HG02943 (cell line): Measurements from ENCODE around the gene ALDH5A1.

Experiments
- ATAC-seq: cut with Tn5 transposase; IDR thresholded peaks from one replicate; pipeline ENCODE4 v1.9.1; 2021; ENCODE audit warnings: mild to moderate bottlenecking, low read depth, moderate library complexity; ENCODE audit not compliant: unreplicated experiment

ALDH5A1 gene

DNA sequence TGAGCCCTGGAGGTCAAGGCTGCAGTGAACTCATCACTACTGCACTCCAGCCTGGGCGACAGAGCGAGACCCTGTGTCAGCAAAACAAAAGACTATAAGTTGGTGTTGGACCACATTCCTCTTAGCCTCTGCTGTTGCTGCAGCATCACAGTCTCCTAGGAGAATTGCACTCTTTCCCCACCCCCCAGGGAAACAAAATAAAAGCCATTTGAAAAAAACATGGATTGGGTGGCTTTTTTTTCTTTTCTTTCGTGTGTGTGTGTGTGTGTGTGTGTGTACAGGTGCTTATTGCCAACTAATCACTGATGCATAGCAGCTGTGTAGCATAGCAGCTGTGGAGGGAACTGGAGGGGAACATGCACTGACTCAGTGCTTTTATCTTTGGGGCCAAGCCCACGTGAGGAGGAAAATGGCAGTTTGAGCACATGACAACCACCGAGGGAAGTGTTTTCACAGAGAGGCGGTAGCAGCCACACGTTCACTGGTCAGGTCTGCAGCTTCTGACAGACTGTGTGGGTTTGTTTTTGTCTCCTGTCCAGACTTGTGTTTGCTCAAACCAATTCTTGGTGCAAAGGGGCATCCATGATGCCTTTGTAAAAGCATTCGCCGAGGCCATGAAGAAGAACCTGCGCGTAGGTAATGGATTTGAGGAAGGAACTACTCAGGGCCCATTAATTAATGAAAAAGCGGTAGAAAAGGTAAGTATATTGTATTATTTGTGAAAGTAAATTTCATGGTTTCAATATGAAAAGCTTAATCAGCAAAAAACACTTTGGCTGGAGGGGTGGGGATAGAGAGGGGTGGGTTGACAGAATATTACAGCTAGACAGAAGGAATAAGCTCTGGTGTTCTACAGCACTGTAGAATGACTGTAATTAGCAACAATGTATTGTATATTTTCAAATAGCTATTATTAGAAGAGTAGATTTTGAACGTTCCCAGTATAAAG lies 27.7 kb downstream of the ALDH5A1 start:
- no peak for ATAC-seq

DNA sequence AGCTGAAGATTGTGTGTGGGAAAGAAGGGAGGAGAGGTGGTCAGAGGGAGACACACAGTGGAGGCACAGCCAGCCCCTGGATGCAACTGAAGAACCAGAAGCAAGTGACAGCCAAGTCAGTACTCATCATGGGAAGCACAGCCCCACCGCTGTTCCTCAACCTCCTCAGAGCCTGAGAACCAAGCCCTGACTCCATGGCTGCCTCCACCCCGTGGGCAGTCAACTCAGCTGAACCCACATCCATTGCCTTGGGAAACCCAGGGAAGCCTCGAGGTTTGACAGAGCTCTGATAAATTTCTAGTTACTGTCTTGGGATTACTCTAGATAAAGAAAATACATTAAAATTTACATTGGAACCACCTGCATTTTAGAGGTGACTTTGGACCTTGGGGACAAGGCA lies 29.6 kb downstream of the ALDH5A1 start:
- ATAC-seq, result no peak

DNA sequence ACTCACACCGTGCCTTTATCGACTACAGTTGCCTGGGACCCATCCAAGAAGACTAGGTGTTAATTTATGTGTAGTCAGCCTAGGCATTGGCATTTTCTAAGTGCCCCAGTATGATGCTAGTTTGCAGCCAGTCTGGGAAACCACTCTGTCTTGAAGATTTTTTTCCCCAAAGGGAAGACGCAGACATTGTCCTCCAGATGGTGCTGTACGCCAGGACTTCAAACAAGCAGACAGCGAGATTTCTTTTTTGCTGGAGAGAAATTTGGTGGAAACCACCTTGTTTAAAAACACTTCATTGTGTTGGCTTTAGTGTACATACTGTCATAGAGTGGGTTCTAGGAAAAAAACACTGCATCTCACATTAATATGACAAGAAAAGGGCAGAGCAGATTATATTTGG lies 30.0 kb downstream of the ALDH5A1 start:
- ATAC-seq, result no peak

DNA sequence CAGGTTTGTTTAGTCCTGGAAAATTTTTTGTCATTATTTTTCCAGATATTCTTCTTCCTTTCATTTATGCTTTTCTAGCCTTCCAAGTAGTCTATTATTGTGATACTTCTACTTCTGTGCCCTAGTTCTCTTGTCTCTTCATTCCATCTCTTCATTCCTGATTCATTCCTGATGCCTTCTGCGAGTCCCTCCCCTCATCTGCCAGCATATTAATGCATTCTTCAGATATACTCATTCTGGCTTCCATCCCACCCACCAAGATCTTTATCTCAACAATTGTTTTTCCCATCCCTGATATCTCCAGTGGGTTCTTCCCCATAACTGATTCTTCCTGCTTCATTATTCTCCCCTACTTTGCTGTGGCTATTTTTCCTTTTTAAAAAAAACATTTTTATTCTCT lies 35.2 kb downstream of the ALDH5A1 start:
- ATAC-seq, result no peak

DNA sequence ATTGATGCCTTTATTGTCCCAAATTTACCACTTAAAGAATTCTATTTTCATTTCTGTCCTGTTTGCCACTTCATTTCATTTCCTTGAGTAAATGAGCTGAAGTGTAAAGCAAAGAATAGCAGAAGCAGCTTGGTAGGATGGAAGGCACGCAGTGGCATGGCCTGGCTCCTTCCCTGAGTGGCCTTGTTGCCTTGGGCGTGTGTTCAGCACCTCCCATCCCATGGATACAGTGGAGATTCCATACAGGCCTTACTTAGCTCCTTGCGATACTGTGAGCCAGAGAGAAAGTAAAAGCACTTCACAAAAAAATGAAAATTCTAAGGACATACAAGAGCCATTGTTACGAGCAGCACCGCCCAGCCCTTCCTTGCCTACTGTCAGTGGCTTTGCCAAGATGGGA lies 39.6 kb downstream of the ALDH5A1 start:
- ATAC-seq, result no peak

DNA sequence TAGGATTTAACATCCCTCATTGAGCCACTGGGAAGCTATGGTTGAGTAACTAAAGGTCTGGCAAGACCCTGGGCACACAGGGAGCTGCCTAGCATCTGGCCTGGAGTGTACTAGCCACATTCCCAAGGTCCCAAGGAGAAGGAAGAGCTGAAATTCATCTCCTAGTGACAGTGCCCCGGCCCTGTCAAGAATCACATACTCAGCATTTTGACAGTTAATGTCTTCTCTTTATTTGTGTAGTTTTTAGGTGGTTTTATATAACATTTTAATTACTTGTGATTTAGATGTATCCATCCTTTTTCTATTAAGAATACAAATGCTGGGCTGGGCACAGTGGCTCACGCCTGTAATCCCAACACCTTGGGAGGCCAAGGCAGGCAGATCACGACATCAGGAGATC lies 40.4 kb downstream of the ALDH5A1 start:
- ATAC-seq, result no peak

DNA sequence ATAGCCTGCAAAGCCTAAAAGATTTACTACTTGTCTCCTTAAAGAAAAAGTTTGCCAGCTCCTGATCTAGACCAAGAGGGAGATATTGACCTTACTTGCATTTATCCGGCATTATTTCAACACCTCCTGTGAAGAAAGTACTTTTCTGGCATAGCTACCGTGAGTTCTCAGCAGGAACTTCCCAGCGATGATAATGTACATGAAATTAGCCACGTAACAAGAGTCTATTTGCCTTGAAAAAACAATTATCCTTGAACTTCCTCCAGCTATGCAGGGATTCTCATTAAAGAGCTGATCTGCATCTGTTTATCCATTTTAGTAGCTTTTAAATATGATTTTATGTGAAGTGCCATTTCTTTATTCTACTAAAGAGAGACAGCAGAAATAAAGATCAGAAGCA lies 41.7 kb downstream of the ALDH5A1 start:
- no peak for ATAC-seq

DNA sequence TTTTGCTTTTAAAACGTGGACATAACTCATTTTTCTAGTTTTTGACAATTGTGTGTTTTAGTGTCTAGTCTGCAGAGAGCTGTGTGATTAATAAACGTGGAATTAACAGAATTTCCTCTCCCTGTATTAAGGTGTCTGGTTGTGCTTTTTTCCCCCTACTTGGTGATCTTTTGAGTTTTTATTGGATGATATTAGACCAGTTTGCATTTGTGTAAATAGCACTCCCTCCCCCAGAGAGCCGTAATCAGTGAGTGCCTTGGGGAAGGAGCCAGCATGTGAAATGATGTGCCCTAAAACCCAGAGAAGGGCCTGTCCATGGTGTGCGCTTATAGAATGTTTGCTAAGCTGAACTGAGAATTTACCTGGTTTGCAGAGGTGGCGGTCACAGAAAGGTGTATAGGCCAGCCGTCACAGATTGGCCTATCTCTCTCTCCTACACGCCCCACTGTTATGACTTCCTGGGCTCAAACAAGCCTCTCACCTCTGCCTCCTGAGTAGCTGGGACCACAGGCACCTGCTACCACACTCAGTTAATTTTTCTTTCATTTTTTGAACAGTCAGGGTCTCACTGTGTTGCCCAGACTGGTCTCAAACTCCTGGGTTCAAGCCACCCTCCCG lies 42.4 kb downstream of the ALDH5A1 start:
- no peak for ATAC-seq

DNA sequence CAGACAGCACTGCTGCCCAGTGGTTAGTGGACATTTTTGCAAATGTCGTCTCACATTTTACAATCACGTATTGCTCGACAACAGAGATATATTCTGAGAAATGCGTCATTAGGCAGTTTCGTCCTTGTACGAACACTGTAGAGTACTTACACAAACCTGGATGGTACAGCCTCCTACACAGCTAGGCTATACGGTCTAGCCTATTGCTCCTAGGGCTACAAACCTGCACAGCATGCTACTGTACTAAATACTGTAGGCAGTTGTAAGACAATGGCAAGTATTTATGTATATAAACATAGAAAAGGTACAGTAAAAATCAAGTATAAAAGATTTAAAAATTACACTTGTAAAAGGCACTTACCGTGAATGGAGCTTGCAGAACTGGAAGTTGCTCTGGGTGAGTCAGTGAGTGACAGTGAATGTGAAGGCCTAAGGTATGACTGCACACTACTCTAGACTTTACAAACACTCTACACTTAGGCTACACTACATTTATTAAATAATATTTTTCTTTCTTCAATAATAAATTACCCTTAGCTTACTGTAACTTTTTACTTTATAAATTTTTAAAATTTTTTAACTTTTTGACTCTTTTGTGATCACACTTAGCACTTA lies 43.1 kb downstream of the ALDH5A1 start:
- ATAC-seq, result no peak

DNA sequence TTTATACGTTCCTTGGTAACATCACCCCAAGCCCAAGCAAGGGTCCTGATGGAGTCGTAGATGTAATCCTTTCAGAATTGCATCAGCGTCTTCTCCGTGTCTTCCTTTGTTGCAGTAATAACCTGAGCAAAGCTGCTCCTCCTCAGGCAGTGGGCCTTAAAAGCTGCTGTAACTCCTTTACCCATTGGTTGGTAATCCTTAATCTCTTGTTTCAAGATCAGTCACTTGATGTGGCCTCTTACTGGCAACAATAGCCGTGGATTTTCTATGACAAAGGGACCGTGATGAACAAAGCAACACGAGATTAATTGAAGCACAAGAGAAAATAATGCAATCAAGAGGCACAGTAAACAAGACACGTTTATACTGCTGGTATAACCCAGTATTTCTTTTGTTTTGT lies 44.6 kb downstream of the ALDH5A1 start:
- no peak for ATAC-seq

DNA sequence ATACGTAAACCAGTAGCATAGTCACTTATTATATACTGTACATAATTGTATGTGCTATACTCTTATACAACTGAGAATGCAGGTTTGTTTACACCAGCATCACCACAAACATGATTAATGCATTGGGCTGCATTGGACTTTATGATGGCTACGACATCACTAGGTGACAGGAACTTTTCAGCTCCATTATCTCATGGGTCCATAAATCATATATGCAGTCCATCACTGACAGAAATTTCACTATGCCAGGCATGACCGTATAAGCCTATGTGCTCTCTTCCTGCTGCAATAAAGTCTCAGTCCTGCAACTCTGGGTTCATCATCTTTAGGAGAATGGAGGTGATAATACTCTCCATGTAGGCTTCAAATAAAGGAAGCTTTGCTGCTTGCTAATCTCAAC lies 45.4 kb downstream of the ALDH5A1 start:
- ATAC-seq, result no peak

DNA sequence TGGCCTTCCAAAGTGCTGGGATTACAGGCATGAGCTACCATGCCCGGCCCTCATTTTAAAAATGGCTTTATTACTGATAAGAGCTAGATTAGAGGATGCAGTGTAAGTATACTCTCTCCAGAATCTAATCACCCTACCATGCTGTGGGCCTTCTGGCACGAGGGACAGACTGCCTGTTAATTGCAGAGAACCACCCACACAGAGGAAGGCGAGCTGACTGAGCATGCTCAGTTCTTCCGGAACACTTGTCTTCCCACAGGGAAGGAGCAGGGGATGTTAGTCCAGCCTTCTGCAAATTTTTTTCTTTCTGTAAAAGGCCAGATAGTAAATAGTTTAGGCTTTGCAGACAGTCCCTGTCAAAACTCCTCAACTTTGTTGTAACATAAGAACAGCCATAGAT lies 48.9 kb downstream of the ALDH5A1 start:
- ATAC-seq, result no peak

DNA sequence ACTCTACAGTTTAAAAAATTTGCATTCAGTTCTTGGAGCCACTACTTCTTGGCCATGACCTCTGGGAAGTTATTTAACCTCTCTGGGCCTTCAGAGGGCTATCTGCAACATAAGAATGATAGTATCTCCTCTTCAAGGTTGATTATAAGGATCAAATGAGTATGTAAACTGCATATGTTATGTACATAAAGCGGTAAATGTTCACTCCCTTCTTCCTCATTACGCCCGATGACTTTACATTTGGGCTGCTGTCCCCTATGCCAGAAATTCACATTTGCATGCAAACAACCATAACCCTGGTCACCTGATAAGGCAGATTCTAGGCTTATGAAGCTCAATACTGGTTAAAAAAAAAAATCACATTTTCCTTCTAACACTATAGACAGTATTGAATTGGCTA lies 50.4 kb downstream of the ALDH5A1 start:
- ATAC-seq, result no peak

DNA sequence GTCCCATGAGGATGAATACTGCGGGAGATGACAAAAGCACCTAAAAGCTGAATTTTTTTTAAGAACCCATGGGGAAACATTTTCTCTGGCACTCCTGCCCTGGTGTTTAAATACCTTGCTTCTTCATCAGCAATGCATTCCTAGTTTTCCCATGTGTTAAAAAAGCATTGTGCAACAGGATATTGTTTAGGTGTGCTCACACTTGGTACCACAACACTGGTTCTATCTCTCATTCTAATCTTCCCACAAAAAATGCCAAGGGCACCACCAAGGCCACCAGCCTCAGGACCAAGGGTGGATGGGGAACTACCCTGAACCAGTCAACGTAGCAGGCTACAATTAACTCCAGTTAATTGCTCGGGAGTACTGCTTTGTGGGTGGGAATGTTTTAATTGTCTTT lies 50.9 kb downstream of the ALDH5A1 start:
- ATAC-seq, result no peak

DNA sequence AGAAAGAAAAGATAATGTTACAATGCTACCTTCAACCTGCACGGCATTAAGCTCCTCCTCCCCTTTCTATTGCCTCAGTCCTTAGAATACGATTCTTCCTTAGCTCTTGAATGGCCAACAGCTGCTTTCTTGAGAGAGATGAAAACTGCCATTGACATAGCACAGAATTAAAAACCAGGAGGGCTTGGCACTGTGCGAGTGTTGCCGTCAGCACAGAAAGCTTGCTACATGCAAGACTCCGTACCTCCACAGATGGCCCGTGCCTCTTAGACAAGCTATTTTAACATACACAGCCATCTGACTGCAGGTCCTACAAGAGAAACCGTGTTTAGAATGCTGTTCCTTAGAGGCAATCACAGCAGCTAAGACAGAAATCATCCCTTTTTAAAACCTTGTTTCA lies 51.7 kb downstream of the ALDH5A1 start:
- ATAC-seq, result no peak

DNA sequence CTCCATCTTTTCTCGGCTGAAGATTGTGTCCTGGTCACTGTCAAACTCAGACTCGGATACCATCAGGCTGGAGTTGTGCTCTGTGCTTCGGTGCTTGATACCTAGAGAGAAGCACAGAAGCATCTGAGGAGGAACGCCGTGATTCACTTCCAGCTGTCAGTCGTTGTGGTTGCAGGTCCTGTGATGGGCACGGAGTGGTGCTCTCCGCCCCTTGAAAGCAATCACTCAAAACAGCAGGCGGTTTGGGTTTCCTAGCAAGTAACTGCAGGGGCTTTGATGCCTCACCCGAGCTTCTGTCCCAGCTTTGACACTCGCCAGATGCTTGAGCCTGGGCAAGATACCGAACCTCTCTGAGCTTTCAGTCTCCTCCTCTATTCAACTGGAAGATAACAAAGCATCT lies 52.5 kb downstream of the ALDH5A1 start:
- no peak for ATAC-seq

DNA sequence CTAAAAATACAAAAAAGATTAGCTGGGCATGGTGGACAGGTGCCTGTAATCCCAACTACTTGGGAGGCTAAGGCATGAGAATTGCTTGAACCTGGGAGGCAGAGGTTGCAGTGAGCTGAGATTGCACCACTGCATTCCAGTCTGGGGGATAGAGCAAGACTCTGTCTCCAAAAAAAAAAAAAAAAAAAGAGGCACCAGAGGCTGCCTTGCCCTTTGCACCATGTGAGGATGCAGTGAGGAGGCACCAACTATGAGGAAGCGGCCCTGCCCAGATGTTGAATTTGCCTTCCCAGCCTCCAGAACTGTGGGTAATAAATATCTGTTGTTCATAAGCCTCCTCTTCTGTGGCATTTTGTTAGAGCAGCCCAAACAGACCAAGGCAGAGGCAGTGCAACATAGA lies 54.4 kb downstream of the ALDH5A1 start:
- ATAC-seq, result no peak

DNA sequence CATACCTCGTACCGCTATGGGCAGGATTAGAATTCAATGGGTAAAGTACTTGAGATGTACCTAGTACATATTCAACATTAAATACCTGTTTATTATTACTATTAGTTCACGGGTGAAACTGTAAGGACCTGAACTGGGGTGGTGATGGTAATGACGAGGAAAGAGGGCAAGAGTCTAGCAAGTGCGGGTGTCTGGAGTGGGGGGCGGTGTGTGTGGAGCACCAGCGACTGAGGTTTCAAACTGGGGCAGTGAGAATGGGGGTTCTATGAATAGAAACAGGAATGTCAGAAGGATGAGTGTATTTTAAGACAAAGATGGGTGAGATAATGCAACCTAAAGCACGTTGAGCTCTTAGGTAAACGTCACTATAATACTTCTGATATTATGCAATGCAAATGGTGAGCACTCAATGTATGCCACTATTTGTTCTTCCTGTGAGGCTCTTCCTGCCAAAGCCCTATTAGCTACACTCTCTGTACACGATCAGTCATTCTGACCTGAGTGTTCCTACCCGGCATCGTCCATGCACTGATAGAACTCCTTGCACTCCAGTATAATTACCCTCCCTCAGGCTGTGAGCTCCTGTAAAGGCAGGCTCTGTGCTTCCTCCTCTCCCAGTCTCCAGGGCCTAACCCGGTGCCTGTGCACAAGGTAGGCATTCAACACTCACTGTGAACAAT lies 55.0 kb downstream of the ALDH5A1 start:
- no peak for ATAC-seq

DNA sequence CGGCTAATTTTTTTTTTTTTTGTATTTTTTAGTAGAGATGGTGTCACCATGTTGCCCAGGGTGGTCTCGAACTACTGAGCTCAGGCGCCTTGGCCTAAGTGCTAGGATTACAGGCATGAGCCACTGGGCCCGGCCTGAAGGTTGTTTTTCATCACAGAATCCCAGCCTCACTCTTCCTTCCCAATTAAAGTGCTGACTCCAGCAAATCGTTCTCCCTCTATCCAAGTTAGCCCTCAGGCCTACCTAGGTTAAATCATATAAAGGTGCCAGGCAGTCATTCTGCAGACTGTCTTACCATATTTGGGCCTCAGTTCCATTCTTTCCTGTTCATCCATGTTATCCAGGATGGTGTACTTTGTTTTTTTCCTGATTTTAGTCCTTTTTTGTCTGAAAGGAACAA lies 56.4 kb downstream of the ALDH5A1 start:
- no peak for ATAC-seq

DNA sequence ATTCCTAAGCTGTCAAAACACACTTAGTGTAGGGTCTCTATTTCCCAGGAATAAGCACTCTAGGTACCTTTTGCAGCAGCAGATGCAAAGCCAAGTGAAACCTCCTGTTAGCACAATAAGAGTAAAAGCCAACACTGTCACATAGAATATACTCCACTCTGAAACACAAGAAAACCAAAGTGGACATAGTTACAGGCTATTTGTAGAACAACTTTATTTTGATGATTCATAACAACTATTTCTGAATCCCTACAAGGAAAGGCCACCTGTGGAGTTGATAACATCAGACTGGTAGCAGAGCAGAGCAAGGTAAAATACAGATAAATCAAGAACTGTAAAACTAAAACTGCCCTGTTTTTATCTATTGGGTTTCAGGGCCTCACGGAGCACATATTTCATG lies 59.7 kb downstream of the ALDH5A1 start:
- no peak for ATAC-seq

DNA sequence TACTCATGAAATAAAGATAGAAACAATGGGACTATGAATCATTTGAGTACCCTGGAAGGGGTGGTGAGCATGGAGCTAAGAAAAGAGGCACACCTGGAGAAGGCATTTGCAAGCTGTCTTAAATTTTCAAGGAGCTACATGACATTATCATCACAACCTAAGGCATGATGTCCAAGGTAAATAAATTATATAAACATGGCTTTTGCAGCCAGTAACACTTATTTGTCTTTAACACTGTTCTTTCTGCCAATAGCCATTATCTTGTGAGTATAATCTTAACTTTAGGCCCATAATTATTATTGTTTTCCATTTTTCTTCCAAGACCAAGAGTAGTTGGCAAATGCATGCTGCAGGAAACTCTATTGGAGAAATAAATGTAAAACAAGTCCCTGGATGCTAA lies 63.7 kb downstream of the ALDH5A1 start:
- ATAC-seq, result no peak
